ENCODE data around the gene KAZALD1. TPM values are rescaled to one million over a fixed set of nuclear protein-coding genes. Genes with fewer than 3 reads are reported as not detected.

The KAZALD1 gene
- total RNA-seq, 1 donor from 2014 or later, result 2.0 TPM

DNA sequence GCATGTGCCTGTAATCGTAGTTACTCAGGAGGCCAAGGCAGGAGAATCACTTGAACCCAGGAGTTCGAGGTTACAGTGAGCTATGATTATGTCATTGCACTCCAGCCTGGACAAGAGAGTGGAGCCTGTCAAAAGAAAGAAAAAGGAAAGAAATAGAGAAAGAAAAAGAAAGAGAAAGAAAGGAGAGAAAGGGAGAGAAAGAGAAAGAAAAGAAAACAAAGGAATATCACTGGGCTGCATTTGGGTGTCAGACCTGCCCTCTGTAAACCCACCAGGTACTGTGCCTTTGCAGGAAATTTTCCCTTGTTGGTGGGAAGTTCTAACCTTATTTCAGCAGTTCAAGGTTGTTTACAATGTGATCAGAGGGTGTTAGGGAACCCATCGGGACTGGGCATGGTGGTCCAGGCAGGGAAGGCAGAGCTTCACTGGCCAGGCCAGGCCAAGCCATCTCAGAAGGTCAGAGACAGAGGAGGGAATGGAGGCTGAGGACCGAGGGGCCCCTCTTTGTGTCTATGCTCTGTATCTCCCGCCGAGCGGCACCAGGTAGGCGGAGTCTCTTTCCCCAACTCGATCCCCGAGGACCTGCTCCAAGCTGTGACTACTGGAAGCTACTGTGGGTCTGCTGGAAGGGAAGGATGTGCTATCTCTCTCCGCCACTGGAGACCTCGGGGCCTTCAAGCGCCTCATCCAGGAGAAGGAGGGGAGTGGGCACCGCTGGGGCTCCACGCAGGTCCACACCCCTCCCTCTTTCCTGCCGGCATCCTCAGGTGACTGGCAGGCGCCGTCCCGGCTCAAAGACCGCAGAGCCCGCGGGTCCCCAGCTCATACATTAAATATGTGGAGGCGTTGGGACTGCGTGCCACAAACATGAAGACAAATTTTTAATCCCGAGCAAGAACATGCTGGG lies 15.2 kb upstream of the KAZALD1 start:
- no peak for TF ChIP-seq CTCF (IDR thresholded peaks at IDR 0.05; ENCODE audit: insufficient read depth, low read length, poor library complexity, severe bottlenecking)
- no peak for DNase-seq (ENCODE audit: low read depth)
- no peaks in the 10 kb centered on the region for H3K36me3 ChIP-seq (ENCODE audit: control insufficient read depth, insufficient read depth, low read length)
- H3K27me3 ChIP-seq (ENCODE audit: control insufficient read depth, insufficient read depth, low read length), result peaks cover 42% of the 10 kb centered on the region
- no peak overlapping the region for H3K4me3 ChIP-seq (ENCODE audit: low read depth, low read length)

- TF ChIP-seq CTCF (IDR thresholded peaks at IDR 0.05; ENCODE audit: insufficient read depth, low read length, poor library complexity, severe bottlenecking), result no peak
Measured at GRCh38 chr10:101047268-101047667, 14.5 kb upstream of the KAZALD1 start.

GRCh38 chr10:101047961-101048892 lies 13.6 kb upstream of the KAZALD1 start:
- no peak for DNase-seq (ENCODE audit: low read depth)
- H3K27me3 ChIP-seq (ENCODE audit: control insufficient read depth, insufficient read depth, low read length), result peaks cover 42% of the 10 kb centered on the region
- no peaks in the 10 kb centered on the region for H3K36me3 ChIP-seq (ENCODE audit: control insufficient read depth, insufficient read depth, low read length)
- H3K4me3 ChIP-seq (ENCODE audit: low read depth, low read length), result no peak overlapping the region
- TF ChIP-seq CTCF (IDR thresholded peaks at IDR 0.05; ENCODE audit: insufficient read depth, low read length, poor library complexity, severe bottlenecking), result peak; percentile 23

More at GRCh38 chr10:101047268-101047667, 14.5 kb upstream of the KAZALD1 start:
- DNase-seq (ENCODE audit: low read depth), result no peak
- Histone ChIP-seq H3K27me3 (ENCODE audit: control insufficient read depth, insufficient read depth, low read length) (peaks cover 42% of the 10 kb centered on the region), H3K4me3 (ENCODE audit: low read depth, low read length) (no peak overlapping the region), H3K36me3 (ENCODE audit: control insufficient read depth, insufficient read depth, low read length) (no peaks in the 10 kb centered on the region)

DNA sequence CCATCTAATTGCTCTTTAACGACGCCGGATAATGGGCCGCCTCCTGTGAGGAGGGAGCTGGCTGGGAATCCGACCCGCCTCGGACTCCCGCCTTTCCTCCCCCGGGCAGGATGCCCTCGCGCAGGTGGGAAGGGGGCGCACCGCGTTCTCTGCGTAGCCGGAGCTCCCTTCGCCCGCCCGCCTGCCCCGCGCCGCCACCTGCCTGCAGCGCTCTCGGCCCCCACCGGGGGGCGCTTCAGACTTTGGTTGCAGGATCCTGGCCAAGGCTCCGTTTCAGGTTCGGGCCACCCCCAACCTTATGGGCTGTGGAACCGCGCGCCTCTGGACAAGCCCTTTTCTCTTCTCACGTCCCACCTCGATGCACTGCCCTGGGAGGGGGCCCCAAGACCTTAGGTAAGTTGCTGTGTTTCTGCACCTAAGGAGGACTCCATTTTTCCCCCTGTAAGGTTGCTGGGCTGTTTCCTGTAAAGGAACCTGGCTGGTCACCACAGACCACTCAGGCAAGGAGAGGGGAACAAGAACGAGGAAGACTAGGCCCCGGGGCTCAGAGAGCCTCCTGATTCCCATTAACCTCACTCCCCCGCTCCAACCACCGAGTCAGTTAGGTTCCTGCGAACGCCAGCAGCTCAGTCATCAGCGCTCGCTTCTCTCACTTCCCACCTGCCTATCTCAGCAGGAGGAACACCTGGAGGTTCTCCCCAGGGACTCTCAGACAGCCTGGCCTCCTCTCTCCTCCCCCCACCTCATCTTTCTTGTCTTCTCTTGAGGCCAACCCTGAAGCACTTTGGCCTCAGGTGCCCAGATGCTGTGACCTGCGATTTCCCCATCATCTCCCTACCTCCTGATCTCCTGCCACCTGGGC lies 11.3 kb upstream of the KAZALD1 start:
- TF ChIP-seq CTCF (IDR thresholded peaks at IDR 0.05; ENCODE audit: insufficient read depth, low read length, poor library complexity, severe bottlenecking), result peak; percentile 78
- Histone ChIP-seq H3K4me3 (ENCODE audit: low read depth, low read length) (no peak overlapping the region), H3K36me3 (ENCODE audit: control insufficient read depth, insufficient read depth, low read length) (no peaks in the 10 kb centered on the region), H3K27me3 (ENCODE audit: control insufficient read depth, insufficient read depth, low read length) (peaks cover 42% of the 10 kb centered on the region)
- DNase-seq (ENCODE audit: low read depth), result no peak

- DNase-seq (ENCODE audit: low read depth), result no peak
- TF ChIP-seq CTCF (IDR thresholded peaks at IDR 0.05; ENCODE audit: insufficient read depth, low read length, poor library complexity, severe bottlenecking), result no peak
- no peaks in the 10 kb centered on the region for H3K36me3 ChIP-seq (ENCODE audit: control insufficient read depth, insufficient read depth, low read length)
- no peak overlapping the region for H3K4me3 ChIP-seq (ENCODE audit: low read depth, low read length)
- H3K27me3 ChIP-seq (ENCODE audit: control insufficient read depth, insufficient read depth, low read length), result peaks cover 35% of the 10 kb centered on the region
Measured at GRCh38 chr10:101052285-101052684, 9.5 kb upstream of the KAZALD1 start.
